Putamen (tissue), 1 donor: ENCODE data around the gene VPS35L.

Experiments
- DNase-seq: peaks from one replicate; pipeline ENCODE4 v3.0.0-alpha.2; 2016; ENCODE audit warnings: low spot score

VPS35L gene

GRCh38 chr16:19595043-19595767 is 39.7 kb downstream of the VPS35L start:
- DNase-seq: no peak

- DNase-seq: no peak
These were observed 43.5 kb downstream of the VPS35L start for GRCh38 chr16:19598805-19599510.

GRCh38 chr16:19599968-19600716 is 44.6 kb downstream of the VPS35L start:
- no peak for DNase-seq

- peak; percentile 76 for DNase-seq
These were observed 45.8 kb downstream of the VPS35L start for GRCh38 chr16:19601083-19601976.

DNA sequence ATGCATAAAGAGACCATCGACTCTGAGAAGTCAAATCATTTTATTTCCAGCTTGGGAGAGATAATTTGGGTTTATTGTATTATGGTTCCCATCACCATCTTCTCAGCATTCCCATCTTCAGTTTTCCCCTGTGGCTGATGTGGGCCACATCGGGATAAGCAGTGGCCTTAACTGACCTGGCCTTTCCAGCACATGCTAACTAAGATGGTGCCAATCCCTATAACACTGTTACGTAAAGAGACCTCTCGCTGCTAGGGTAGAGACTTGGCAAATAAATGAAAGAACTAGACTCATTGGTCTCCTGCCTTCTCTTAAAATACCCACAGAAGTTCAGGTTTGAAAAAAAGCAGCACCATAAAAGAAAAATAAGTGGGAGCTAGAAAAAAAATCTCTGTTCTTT is 49.4 kb downstream of the VPS35L start:
- no peak for DNase-seq

GRCh38 chr16:19605701-19606100 is 50.2 kb downstream of the VPS35L start:
- no peak for DNase-seq

DNA sequence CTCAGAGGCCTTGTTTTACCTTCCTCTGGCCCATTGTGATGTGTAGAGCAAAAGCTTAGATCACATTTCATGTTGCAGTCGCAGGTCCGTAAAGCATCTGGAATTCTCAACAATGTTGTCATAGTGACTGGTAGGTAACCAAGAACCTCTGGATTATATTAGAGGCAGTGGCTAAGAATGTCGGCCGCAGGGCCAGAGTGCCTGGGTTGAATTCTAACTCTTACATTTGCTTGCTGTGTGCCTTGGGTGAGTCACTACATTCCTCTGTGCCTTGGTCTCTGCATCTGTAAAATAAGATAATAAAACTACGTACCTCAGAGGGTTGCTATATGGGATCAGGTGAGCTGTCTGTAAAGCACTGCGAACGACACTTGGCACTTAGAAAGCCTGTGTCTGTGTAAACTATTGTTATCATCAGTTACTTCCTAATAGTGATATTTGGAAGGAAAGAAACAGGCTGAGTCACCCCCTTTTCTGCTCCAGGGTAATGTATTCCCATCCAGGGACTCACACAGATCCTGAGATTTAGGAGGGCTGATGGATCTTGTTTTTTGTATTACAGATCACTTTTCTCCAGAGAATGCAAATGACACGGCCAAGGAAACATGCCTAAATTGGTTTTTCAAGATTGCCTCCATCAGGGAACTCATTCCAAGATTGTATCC is 52.2 kb downstream of the VPS35L start:
- no peak for DNase-seq

DNA sequence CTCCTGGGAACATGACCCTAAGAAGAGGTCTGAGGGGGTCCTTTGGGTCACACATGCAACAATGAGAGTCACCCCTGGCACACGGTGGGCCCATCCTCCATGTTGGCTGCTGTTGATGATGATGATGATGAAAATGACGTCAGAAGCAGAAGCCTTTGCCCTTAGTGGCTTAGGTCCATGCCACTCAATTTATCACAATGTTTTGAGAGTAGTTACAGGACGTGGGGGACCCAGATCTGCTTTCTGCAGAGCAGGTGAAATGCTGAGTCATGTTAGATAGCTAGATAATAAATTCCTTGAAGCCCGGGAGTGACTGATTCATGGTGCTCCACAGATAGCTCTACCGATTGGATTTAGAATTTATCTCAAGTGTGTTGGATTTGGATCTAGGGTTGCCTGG is 53.9 kb downstream of the VPS35L start:
- DNase-seq: no peak

DNA sequence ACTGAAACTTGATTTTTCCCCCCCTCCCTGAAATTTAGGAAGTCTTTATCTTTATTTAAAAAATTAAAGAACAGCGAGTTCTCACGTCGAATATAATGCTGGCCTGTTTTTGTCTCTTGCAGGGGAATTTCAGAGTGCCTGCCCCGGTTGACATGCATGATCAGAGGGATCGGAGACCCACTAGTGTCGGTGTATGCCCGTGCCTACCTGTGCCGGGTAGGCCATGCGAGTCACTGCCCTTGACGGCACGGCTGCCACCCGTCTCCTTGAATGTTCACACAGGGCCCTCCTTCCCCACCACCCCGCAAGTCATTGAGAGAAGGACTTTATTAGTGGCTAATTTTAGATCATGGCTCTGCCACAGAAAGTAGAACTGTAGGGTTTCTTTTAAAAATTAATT is 54.7 kb downstream of the VPS35L start:
- DNase-seq: no peak

GRCh38 chr16:19613834-19614233 is 58.3 kb downstream of the VPS35L start:
- no peak for DNase-seq

- DNase-seq: no peak
These were observed 60.7 kb downstream of the VPS35L start for GRCh38 chr16:19616241-19616640.

DNA sequence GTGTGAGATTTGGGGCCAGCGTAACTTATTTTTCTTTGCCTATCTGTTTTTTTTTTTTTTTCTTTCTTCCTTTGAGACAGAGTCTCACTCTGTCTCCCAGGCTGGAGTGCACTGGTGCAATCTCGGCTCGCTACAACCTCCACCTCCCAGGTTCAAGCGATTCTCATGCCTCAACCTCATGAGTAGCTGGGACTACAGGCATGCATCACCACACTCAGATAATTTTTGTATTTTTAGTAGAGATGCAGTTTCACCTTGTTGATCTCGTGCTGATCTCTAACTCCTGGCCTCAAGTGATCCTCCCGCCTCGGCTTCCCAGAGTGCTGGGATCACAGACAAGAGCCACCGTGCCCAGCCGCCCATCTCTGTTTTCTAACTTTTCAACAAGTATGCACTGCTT is 63.4 kb downstream of the VPS35L start:
- DNase-seq: no peak

- no peak for DNase-seq
These were observed 65.9 kb downstream of the VPS35L start for GRCh38 chr16:19621445-19621844.

GRCh38 chr16:19625039-19625438 is 69.5 kb downstream of the VPS35L start:
- DNase-seq: no peak

DNA sequence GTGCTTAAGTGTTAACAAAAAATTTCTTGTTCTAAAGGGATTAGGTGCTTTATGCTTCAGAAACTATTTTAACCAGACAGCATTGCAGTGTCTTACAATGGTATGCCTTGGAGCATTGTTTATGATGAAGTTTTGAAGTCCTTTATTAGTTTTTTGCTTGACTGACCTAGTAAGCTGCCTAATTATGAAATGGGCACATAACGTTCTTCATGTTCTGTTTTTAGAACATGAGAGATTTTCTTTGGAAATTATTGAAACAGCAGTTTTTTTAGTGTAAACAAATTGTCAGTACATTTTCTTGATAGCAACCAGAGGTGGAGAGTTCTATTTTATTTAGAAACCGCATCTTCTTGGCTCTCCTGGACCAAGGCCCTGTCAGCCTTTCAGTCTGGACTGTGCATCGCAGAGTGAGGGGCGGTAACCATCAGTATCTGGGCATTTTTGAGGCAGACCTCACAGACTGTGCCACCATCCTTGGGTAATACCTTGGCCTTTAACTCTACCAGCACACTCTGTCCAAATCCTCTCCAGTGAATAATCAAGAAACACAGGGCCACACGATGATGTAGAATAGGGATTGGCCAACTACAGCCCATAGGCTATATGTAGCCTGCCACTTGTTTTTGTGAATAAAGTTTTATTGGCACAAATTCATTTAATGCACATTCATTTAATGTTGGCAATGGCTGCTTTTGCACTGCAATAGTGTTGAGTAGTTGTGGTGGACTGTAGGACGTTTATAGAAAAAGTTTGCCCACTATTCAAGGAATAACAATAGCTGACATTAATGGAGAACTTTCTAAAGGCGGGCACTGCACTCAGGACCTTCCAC is 81.1 kb downstream of the VPS35L start:
- DNase-seq: no peak

- DNase-seq: no peak
These were observed 84.5 kb downstream of the VPS35L start for GRCh38 chr16:19639986-19640421.

GRCh38 chr16:19642501-19642900 is 87.0 kb downstream of the VPS35L start:
- no peak for DNase-seq

- DNase-seq: no peak
These were observed 89.4 kb downstream of the VPS35L start for GRCh38 chr16:19644877-19645276.

DNA sequence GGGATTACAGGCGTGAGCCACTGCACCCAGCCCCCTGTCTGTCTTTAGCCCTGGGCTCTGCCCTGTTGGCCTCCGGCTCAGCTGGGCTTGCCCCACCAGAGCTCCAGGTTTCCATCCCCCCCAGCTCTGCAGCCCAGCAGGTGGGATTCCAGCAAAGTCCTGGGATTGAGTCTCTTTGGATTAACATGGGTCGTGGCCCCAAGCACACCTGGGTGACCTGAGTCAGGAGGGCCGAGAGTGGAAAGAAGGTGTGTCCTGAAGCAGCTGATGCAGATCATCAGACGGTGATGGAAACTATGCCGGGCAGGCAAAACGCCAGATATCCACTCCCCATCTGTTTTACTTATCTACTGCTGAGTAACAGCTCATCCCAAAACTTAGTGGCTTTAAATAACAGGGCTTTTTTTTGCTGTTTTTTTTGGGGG is 90.1 kb downstream of the VPS35L start:
- no peak for DNase-seq

GRCh38 chr16:19649980-19650379 is 94.5 kb downstream of the VPS35L start:
- no peak for DNase-seq
